ENCODE results near the gene SH3BP1. TPM values are rescaled to one million over a fixed set of nuclear protein-coding genes. Genes with fewer than 3 reads are reported as not detected.
A peak's percentile ranks its signal among the peaks of the same experiment; 100 is the strongest.

SH3BP1 gene
- total RNA-seq, 6 donors from 2014 or later, result 11.4 to 58.7 (median 31.1) TPM

- WGBS, 2 donors, result 79 to 84% methylated on average over 15 to 16 of the region's 16 CpGs
- TF ChIP-seq POLR2AphosphoS5 (IDR thresholded peaks at IDR 0.05) (no peak), CTCF (IDR thresholded peaks at IDR 0.05) (no peak), POLR2A (IDR thresholded peaks at IDR 0.05) (no peak), EP300 (IDR thresholded peaks at IDR 0.05) (no peak)
- Histone ChIP-seq H3K9me3 (no peaks in the 10 kb centered on the region), H3K36me3 (peaks cover 0 to 12% (median 3%) of the 10 kb centered on the region in 4 donors), H3K27ac (no peak overlapping the region), H3K4me1 (peaks cover 22 to 33% (median 23%) of the 10 kb centered on the region in 4 donors), H3K27me3 (no peaks in the 10 kb centered on the region), H3K4me3 (no peak overlapping the region)
- ATAC-seq (ENCODE audit: low FRiP score in 2 of 2) (no peak), DNase-seq (no peak)
These were observed 25.0 kb downstream of the SH3BP1 start for GRCh38 chr22:37664249-37665101.

DNA sequence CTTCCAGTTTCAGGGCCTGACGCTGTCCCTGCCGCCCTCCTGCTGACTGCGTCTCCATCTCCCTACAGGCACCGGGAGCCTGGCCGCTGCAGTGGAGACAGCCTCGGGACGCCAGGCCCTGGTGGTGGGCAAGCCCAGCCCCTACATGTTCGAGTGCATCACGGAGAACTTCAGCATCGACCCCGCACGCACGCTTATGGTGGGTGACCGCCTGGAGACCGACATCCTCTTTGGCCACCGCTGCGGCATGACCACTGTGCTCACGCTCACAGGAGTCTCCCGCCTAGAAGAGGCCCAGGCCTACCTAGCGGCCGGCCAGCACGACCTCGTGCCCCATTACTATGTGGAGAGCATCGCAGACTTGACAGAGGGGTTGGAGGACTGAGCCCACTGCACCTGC is 26.0 kb downstream of the SH3BP1 start:
- Histone ChIP-seq H3K36me3 (peaks cover 0 to 12% (median 3%) of the 10 kb centered on the region in 4 donors), H3K27me3 (no peaks in the 10 kb centered on the region), H3K4me3 (no peak overlapping the region), H3K27ac (no peak overlapping the region), H3K4me1 (peaks cover 11 to 23% (median 14%) of the 10 kb centered on the region in 4 donors), H3K9me3 (no peaks in the 10 kb centered on the region)
- DNase-seq, result no peak
- TF ChIP-seq EP300 (IDR thresholded peaks at IDR 0.05), result no peak
- no peak for TF ChIP-seq POLR2AphosphoS5 (IDR thresholded peaks at IDR 0.05)
- TF ChIP-seq CTCF (IDR thresholded peaks at IDR 0.05), result no peak
- TF ChIP-seq POLR2A (IDR thresholded peaks at IDR 0.05), result no peak
- WGBS, 2 donors, result 93 to 95% methylated on average over 16 to 24 of the region's 24 CpGs
- ATAC-seq (ENCODE audit: low FRiP score in 2 of 2), result peak in 1 of 2 donors; percentile 12

GRCh38 chr22:37669586-37669985 is 30.1 kb downstream of the SH3BP1 start:
- H3K27ac ChIP-seq, result no peak overlapping the region
- WGBS, 2 donors, result 72 to 74% methylated on average over 4 to 6 of the region's 6 CpGs

DNA sequence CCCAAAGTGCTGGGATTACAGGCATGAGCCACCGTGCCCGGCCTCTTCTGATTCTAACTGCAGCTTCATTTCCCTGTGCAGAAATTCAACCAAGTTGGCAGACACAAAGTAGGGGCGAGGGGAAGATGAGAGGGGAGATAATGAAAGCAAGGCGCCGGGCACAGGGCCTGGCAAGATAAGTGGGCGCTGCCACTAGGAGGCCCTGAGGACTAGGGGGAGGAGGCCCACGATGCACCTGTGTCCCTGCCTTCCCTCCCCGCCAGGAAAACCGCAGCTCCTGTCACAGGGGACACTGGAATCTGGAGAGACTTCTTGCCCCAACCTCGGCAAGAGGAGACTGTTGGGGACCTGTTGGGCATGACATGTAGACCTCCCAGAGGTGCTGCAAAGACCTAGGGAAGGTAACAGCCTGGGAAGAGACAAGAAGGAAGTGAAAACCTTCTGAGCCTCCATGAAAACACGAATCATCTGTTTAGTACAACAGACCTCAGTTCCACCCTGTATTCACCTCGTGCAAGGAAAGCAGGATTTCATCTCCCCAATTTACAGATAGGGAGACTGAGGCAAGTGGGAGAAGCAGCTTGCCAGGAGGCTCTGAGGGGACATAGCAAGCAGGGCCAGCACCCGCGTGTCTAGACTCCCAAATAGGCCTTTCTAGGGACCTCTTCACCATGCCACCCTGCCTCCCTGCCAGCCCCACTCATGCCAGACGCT is 32.9 kb downstream of the SH3BP1 start:
- Histone ChIP-seq H3K9me3 (no peaks in the 10 kb centered on the region), H3K27ac (peak overlapping the region in 1 of 4 donors; percentile 95), H3K27me3 (no peaks in the 10 kb centered on the region), H3K4me1 (peaks cover 28 to 42% (median 38%) of the 10 kb centered on the region in 4 donors), H3K36me3 (no peaks in the 10 kb centered on the region), H3K4me3 (no peak overlapping the region)
- DNase-seq (no peak), ATAC-seq (ENCODE audit: low FRiP score in 2 of 2) (no peak)
- 63% methylated on average over 15 of the region's 15 CpGs for WGBS, 2 donors
- no peak for TF ChIP-seq POLR2A (IDR thresholded peaks at IDR 0.05)
- TF ChIP-seq CTCF (IDR thresholded peaks at IDR 0.05), result no peak

More at GRCh38 chr22:37669586-37669985, 30.1 kb downstream of the SH3BP1 start:
- Histone ChIP-seq H3K9me3 (no peaks in the 10 kb centered on the region), H3K4me1 (peaks cover 9 to 16% (median 12%) of the 10 kb centered on the region in 4 donors), H3K27me3 (no peaks in the 10 kb centered on the region), H3K36me3 (peaks cover 0 to 12% (median 3%) of the 10 kb centered on the region in 4 donors), H3K4me3 (no peak overlapping the region)
- TF ChIP-seq EP300 (IDR thresholded peaks at IDR 0.05) (no peak), POLR2A (IDR thresholded peaks at IDR 0.05) (no peak), POLR2AphosphoS5 (IDR thresholded peaks at IDR 0.05) (no peak), CTCF (IDR thresholded peaks at IDR 0.05) (no peak)
- DNase-seq, result no peak
- ATAC-seq (ENCODE audit: low FRiP score in 2 of 2), result no peak

Data from upper lobe of left lung (tissue), 6 donors.